ENCODE measurements around the gene ARFIP2.

ARFIP2 gene

DNA sequence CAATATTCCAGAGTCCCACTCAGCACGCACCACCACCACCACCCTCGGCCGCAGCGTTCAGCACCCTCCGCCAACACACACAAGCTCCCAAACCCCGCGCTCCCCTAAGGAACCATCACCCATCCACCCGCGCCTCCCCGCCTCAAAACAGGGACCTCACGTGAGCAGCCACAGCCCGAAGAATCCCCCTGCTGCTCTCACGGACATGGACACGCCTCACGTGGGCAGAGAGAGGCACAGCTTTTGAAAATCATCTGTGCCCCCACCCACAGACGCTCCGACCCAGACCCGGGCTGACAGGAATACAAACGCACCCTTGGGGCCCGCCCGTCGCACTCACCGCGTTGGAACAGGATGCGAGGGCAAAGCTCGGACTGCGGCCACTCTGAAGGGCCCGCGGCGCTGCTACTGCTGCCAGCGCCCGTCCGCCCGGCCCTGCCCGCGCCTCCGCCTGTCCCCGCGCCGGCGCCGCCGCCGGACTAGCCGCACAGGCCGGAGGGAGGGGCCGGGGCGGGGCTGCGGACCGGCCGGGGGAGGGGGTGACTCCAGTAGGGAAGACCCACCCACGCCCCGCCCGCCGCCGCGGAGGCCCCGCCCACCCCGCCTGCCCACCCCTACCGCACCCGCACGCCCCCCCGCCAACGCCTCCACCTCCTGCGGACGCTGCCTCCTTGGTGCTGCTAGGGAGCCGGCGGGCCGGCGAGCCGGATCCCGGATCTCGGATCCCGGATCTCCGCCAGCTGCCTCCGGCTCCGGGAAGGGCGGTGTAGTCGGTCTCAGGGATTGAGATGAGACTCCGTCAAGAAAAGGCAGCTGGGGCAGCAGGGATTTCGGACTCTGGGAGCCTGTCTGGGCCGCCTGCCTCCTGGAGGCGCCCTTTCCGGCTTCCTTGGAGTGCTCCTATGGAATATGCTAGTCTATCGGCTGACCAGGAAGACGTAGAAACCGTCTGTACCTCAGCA, 7.4 kb downstream of the ARFIP2 start, which contains the start of gene TRIM3:
TRIM3 (minus strand) TSS at position 491 of the 962 bp plus-strand sequence. CDS start 8,246 bp downstream, outside the sequence.
- Mint-ChIP-seq H3K27ac (peak within 1 kb of the TSS; percentile 26), H3K27me3 (ENCODE audit: low read depth) (peaks cover 13% of the 10 kb centered on the region), H3K36me3 (ENCODE audit: low read depth) (peaks cover 8% of the 10 kb centered on the region), H3K9me3 (no peaks in the 10 kb centered on the region), H3K4me3 (peak within 1 kb of the TSS; percentile 80), H3K4me1 (ENCODE audit: low read depth) (peaks cover 14% of the 10 kb centered on the region)

DNA sequence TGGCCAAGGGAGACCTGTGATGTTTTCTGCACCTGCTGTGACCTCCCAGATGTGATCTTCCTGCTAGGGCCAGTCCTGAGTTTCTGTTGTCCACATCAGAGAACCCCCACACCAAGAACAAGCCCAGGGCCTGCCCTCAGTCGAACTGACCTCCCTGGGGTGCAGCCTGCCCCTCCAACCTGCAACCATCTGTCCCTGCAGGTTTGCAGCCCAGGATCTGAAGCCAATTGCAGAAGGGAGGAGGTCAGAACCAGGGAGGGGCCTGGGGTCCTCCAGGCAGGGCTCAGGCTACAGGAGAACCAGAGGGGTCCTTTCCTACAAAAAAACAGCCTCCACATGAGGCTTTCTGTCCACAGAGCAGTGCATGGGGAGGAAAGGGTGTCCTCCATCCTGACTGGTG, 8.2 kb downstream of the ARFIP2 start:
- Mint-ChIP-seq H3K4me1 (ENCODE audit: low read depth) (peaks cover 14% of the 10 kb centered on the region), H3K4me3 (peak overlapping the region; percentile 50), H3K27me3 (ENCODE audit: low read depth) (peaks cover 13% of the 10 kb centered on the region), H3K9me3 (no peaks in the 10 kb centered on the region), H3K27ac (no peak overlapping the region), H3K36me3 (ENCODE audit: low read depth) (peaks cover 4% of the 10 kb centered on the region)

DNA sequence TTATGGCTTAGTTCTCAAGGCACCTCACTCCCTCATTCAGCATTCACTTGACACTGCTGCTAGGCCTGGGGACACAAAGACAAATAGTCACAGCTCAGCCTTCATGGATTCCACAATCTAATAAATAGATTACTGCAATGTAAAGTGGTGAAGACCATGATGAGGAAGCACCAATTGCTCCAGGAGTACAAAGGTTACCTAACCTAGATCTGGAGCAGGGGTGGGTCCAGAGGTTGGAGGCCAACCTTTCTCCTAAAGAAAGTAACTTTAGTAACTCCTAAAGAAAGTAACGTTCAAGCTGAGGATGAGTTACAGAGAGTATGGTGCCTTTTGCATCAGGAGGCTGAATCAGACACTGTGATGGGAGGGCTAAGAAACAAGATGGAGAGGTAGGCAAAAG, 11.5 kb downstream of the ARFIP2 start:
- Mint-ChIP-seq H3K4me1 (ENCODE audit: low read depth) (peaks cover 12% of the 10 kb centered on the region), H3K4me3 (no peak overlapping the region), H3K36me3 (ENCODE audit: low read depth) (no peaks in the 10 kb centered on the region), H3K27ac (no peak overlapping the region), H3K9me3 (no peaks in the 10 kb centered on the region), H3K27me3 (ENCODE audit: low read depth) (peaks cover 30% of the 10 kb centered on the region)

DNA sequence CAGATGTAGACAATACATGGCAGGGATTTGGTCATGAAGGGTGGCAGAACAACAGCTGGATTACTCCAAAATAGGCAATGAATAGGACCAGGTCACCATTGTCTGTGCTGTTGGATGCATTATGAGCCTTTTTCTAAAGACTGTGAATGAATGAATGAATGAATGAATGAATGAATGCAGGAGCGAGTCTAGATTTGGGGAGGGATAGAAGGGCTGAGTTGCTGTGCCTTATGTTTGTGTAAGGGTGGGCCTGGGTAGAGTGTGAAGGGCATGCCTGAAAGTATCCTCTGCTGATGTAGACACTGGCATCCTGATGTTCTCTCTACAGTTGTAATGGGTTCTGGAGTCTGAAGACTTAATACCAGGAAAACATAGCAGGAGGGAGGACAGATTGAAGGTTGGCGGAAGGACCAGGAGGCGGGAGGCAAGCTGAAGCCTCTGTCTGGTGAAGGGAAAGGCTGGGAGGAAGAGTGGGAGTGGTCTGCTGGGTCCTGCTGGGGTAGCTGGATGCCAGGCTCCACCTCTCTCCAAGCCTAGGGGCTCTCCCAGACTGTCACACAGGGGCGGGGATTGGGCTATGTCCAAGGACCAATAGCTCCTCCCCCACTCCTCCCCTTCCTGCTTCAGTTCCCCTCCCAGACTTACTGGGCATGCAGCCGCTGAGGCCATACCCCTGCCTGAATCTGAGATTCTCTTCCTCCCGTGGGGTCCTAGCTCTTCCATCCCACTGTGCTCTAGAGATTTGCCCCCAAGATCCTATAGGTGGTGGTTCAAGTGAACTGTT, 12.2 kb downstream of the ARFIP2 start:
- no peak overlapping the region for H3K27ac Mint-ChIP-seq
- H3K4me1 Mint-ChIP-seq (ENCODE audit: low read depth): peaks cover 9% of the 10 kb centered on the region

DNA sequence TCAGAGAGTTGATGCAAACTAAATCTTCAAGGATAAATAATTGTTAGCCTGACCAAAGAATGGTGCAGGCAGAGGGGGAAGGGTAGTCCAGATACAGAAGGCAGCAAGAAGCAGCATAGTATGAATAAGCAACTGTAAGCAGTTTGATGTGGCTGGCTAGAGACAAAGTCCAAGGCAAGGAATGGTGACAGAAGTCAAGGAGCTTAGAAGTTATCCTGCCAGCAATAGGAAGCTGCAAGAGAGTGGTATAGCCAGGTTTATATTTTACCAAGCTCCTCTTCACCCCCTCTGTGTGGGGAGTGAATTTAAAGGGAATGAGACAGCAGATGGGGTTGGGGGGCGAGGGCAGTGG, 22.1 kb downstream of the ARFIP2 start:
- Mint-ChIP-seq H3K9me3 (no peaks in the 10 kb centered on the region), H3K27me3 (ENCODE audit: low read depth) (no peaks in the 10 kb centered on the region), H3K4me1 (ENCODE audit: low read depth) (no peaks in the 10 kb centered on the region), H3K36me3 (ENCODE audit: low read depth) (peaks cover 3% of the 10 kb centered on the region), H3K27ac (no peak overlapping the region), H3K4me3 (no peak overlapping the region)

More for the DNA sequence above, 12.2 kb downstream of the ARFIP2 start:
- H3K27me3 Mint-ChIP-seq (ENCODE audit: low read depth): peaks cover 30% of the 10 kb centered on the region
- H3K4me3 Mint-ChIP-seq: no peak overlapping the region
- H3K9me3 Mint-ChIP-seq: no peaks in the 10 kb centered on the region
- no peaks in the 10 kb centered on the region for H3K36me3 Mint-ChIP-seq (ENCODE audit: low read depth)

DNA sequence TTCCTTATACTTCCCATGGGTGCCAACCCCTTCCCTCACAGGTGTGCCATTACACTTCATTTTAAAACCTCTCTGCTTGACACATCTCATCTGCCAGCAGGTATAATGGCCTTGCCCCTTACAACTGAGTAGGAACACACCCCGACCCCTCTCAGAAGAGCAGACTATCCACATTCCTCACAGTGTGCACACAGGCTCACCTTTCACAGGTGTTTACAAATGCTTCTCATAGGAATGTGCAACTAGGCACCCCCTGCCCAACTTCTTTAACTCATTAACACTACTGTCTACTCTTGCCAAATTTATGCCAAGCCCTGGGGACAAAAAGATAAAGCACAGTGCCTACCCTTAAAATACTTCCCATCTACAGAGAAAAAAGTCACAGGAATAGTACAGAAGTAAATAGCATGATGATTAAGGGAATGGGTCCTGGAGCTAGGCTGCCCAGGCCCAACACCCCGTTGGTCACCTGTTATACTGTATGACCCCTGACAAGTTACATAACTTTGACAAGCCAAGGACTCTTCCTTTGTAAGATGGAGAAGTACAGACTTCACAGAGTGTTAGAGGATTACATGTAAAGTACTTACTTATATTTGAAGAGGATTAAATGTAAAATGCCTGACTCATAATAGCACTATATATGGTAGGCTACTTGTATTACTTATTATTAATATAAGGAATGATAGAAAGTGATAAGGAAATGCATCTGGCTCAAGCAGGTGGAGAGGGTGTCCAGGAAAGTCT, 22.6 kb downstream of the ARFIP2 start:
- Mint-ChIP-seq H3K36me3 (ENCODE audit: low read depth) (no peaks in the 10 kb centered on the region), H3K27me3 (ENCODE audit: low read depth) (no peaks in the 10 kb centered on the region), H3K4me1 (ENCODE audit: low read depth) (no peaks in the 10 kb centered on the region), H3K27ac (no peak overlapping the region), H3K9me3 (no peaks in the 10 kb centered on the region), H3K4me3 (no peak overlapping the region)

DNA sequence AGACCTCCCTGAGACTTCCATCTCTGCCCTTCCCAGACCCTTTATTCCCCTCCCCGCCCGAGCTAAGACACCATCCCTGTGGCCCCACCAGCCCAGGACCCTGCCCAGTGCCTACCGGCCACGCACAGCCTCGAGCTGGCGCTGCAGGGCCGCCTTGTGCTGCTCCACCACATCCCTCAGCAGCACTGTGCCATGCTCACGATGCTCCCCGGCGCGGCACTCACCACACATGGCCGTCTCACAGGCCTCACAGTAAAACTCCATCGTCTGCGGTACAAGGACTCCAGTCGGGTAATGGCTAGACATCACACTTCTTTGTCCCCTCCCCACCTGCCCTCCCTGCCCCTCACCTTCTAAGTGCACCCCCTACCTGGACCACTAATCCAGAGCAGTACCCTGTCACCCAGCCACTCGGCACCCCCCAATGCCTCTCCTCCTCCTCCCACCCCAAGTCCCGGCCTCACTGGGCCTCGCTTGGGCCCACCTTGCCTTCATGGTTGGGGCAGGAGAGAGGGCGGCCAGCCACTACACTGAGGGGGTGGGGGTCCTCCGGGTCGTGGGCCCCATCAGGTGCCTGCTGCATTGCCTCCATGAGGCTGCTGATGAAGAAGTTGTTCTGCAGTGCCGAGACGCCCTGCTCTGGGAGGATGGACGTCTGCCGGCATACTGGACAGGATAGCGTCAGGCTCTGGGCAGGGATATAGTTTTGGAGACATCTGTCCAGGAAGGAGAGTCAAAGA, 23.4 kb downstream of the ARFIP2 start:
- Mint-ChIP-seq H3K27me3 (ENCODE audit: low read depth) (no peaks in the 10 kb centered on the region), H3K9me3 (no peaks in the 10 kb centered on the region), H3K4me3 (no peak overlapping the region), H3K4me1 (ENCODE audit: low read depth) (no peaks in the 10 kb centered on the region), H3K36me3 (ENCODE audit: low read depth) (no peaks in the 10 kb centered on the region), H3K27ac (no peak overlapping the region)

DNA sequence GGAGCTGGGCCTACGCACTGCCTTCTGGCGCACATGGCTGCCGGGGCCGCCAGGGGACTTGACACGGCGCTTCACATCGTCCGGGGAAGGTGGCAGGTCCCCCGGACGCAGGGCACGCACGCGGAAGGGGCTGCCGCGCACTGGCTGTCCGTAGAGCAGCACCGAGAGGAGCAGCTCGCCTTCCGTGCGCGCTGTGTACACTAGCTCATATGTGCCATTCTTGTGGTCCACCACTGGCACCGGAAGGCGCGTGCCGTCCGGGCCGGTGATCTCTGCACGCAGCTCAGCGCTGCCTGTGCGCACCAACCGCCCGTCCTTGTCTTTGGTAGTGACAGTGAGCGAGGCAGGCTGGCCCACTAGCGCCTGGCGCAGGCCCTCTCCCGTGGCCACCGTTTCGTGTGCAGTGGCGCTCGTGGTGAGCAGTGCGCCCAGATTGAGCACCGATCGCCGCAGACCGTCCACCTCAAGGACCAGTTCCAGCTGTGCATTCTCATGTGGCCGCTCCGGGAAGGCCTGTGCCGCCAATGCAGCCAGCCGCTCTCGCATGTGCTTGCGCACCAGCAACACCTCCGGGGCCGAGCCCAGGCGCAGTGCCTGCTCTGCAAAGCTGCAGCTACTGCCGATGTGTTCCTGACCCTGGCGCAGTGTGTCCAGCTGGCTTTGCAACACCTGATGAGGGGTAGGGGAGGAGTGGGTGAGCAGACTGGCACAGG, 24.6 kb downstream of the ARFIP2 start:
- no peak overlapping the region for H3K4me3 Mint-ChIP-seq

DNA sequence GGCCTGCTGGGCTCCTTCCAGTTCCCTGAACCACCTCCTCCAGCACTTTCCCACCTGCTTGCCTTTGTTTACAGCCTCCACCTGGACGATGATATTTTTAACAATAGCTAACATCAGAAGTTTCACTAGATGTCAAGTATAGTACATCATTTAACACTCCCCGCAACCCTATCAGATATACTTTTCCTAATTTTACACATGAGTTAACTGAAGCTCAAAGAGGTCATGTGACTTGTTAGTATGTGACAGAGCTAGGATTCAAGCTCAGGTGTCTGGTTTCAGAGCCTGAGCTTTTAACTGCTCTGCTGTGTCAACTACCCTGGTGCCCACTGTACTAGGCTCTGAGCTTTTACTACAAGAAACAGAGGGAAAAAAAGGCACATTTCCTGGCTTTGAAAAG, 26.1 kb downstream of the ARFIP2 start:
- Mint-ChIP-seq H3K27me3 (ENCODE audit: low read depth) (no peaks in the 10 kb centered on the region), H3K4me3 (no peak overlapping the region), H3K9me3 (no peaks in the 10 kb centered on the region), H3K36me3 (ENCODE audit: low read depth) (no peaks in the 10 kb centered on the region), H3K27ac (no peak overlapping the region), H3K4me1 (ENCODE audit: low read depth) (no peaks in the 10 kb centered on the region)

More for the DNA sequence above, 24.6 kb downstream of the ARFIP2 start:
- Mint-ChIP-seq H3K36me3 (ENCODE audit: low read depth) (no peaks in the 10 kb centered on the region), H3K4me1 (ENCODE audit: low read depth) (no peaks in the 10 kb centered on the region), H3K9me3 (no peaks in the 10 kb centered on the region), H3K27ac (no peak overlapping the region), H3K27me3 (ENCODE audit: low read depth) (no peaks in the 10 kb centered on the region)

DNA sequence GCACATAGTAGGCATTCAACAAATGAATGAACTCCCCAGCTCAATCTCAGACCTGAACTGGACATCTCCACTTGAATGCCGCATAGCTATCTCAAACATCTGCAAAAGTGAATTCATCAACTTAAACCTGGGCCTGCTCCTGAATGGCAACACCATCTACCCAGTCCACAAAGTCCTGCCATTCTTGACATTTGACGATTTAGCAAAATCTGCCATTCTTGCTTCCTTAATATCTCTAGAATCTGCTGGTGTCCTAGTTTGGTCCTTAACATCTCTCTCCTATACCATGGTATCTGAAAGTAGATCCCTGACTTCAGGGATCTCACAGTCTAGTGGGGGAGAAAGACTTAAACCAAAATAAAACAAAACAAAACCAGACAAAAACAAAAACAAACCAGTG, 28.0 kb downstream of the ARFIP2 start:
- Mint-ChIP-seq H3K4me1 (ENCODE audit: low read depth) (no peaks in the 10 kb centered on the region), H3K27me3 (ENCODE audit: low read depth) (no peaks in the 10 kb centered on the region), H3K9me3 (no peaks in the 10 kb centered on the region), H3K27ac (no peak overlapping the region), H3K4me3 (no peak overlapping the region), H3K36me3 (ENCODE audit: low read depth) (no peaks in the 10 kb centered on the region)

DNA sequence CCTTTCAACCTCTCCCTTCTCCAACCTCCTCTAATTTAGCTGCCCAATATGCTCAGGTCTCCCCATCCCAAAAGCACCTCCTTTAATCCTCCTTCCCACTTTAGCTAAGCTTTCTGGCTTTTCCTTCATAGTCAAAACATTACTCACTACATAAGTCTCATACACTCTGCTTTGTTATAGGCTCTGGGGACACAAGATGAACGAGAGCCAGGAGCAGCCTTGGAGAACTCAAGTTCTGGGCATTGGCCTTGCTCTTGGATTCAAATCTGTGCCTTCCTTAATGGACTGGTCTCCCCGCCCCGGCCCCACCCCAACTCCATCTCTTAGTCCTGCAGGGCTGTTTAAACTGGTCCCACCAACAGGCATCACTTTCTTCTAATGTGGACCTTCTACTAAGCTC, 28.9 kb downstream of the ARFIP2 start:
- no peaks in the 10 kb centered on the region for H3K36me3 Mint-ChIP-seq (ENCODE audit: low read depth)
- no peaks in the 10 kb centered on the region for H3K27me3 Mint-ChIP-seq (ENCODE audit: low read depth)
- H3K27ac Mint-ChIP-seq: no peak overlapping the region
- H3K9me3 Mint-ChIP-seq: no peaks in the 10 kb centered on the region
- H3K4me1 Mint-ChIP-seq (ENCODE audit: low read depth): no peaks in the 10 kb centered on the region
- no peak overlapping the region for H3K4me3 Mint-ChIP-seq

DNA sequence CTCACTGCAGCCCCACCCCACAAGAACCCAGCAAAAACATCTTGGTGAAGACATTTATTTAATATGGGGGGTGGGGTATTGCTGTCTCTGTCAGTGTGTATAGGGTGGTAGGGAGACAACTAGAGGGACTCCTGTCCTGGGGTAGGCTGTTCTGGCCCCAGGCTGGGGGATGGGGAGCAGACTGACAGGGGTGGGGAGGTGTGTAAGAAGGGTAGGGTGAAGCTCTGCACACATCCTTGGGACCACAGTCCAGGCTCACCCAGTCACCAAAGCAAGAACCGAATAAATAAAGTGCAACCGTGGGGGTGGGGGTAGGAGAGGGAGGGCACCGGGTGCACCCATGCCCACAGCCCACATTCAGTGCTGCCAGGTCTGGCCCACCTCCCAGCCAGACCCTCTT, 32.6 kb downstream of the ARFIP2 start:
- no peaks in the 10 kb centered on the region for H3K4me1 Mint-ChIP-seq (ENCODE audit: low read depth)
- no peaks in the 10 kb centered on the region for H3K36me3 Mint-ChIP-seq (ENCODE audit: low read depth)
- no peak overlapping the region for H3K27ac Mint-ChIP-seq
- H3K4me3 Mint-ChIP-seq: no peak overlapping the region
- H3K9me3 Mint-ChIP-seq: no peaks in the 10 kb centered on the region
- H3K27me3 Mint-ChIP-seq (ENCODE audit: low read depth): peaks cover 14% of the 10 kb centered on the region

DNA sequence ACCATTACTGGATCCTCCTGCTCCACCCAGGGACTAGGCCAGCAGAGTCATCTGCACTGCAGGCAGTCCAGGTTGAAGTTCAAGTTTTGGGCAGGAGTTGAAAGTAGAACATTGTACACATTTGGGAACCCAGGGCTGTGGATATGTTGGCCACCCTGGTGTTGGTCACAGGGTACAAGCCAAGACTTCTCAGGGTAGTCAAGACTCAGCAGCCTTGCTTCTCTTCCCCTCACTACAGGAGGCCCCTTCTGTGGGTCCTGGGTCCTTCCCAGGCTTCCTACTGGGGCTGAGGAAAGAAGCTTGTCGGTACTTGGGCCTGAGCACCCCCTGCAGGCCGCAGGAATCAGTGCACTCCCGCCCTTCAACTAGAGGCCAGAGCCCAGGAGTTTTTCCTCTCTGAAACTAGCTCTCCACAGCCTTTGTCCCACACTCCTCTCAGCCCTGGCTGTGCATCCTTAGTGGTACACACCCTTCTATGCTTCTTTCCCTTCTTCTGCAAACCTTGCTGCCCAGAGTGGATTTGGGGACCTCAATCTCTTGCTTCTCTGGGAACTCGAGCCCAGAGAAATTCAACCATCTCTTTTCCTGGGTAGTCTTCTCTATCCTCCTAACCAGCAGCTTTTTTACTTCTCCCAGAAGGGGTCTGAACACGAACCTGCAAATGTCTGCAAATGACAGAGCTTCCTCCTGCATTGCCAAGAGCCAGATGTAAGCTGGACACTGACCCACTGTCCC, 37.7 kb downstream of the ARFIP2 start:
- Mint-ChIP-seq H3K27me3 (ENCODE audit: low read depth) (peaks cover 14% of the 10 kb centered on the region), H3K9me3 (no peaks in the 10 kb centered on the region), H3K27ac (no peak overlapping the region), H3K4me1 (ENCODE audit: low read depth) (no peaks in the 10 kb centered on the region), H3K4me3 (no peak overlapping the region), H3K36me3 (ENCODE audit: low read depth) (no peaks in the 10 kb centered on the region)

Measured in T-helper 1 cell treated with Interleukin-12 subunit alpha and Interleukin-12 subunit beta and Interleukin-4 antibody, amounts not matched to agents 30 μg/mL and 1 μg/mL, for 36 hours (primary cell).